GM12872 (cell line): Measurements from ENCODE around the gene POLE2.

ENCODE experiments used
- CTCF ChIP-seq: IDR thresholded peaks from 3 replicates; pipeline ENCODE4 v1.5.1; 2011; ENCODE audit warnings: low read depth, mild to moderate bottlenecking, low read length, moderate library complexity; ENCODE audit not compliant: insufficient read depth

Gene POLE2

GRCh38 chr14:49615776-49616175 lies 72.2 kb downstream of the POLE2 start:
- TF ChIP-seq CTCF: no peak

- no peak for TF ChIP-seq CTCF
These were observed 73.8 kb downstream of the POLE2 start for GRCh38 chr14:49614196-49614595.

GRCh38 chr14:49612671-49613070 lies 75.3 kb downstream of the POLE2 start:
- no peak for TF ChIP-seq CTCF

- no peak for TF ChIP-seq CTCF
These were observed 75.8 kb downstream of the POLE2 start for GRCh38 chr14:49612251-49612650.

- TF ChIP-seq CTCF: no peak
These were observed 80.4 kb downstream of the POLE2 start for GRCh38 chr14:49607583-49607982.

GRCh38 chr14:49598485-49599300 lies 89.3 kb downstream of the POLE2 start, which contains the start of gene LRR1:
Gene LRR1 (plus strand): TSS chr14:49598940. CDS start chr14:49599021, 81 bp downstream.
- TF ChIP-seq CTCF: no peak

GRCh38 chr14:49598189-49598484 lies 89.9 kb downstream of the POLE2 start:
- no peak for TF ChIP-seq CTCF
